HG03064 (cell line): ENCODE data around the gene POGZ.
"Not testable (repeated sequence)": the region's sequence is repeated elsewhere in the genome, so short reads cannot be mapped to it uniquely, and the experiment has no call there.

ENCODE experiments used
- ATAC-seq: cut with Tn5 transposase; IDR thresholded peaks from one replicate; pipeline ENCODE4 v1.9.1; 2021; ENCODE audit warnings: low read depth; ENCODE audit not compliant: unreplicated experiment

Gene POGZ

GRCh38 chr1:151428068-151428467 lies 31.2 kb downstream of the POGZ start:
- no peak for ATAC-seq

DNA sequence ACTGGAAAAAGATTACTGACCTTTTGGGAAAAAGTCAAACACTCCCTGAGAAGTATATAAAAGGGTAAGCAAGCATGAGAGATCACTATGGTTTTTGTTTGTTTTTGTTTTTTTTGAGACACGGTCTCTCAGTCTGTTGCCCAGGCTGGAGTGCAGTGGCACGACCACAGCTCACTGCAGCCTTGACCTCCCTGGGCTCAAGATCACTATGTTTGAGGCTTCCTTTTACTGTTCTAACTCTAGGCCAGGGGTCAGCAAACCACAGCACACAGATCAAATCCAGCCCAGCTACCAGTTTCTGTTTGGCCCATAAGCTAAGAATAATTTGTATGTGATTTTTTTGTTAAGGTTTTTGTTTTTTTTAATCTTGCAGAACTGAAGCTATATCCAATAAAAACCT lies 34.2 kb downstream of the POGZ start:
- ATAC-seq: no peak

- ATAC-seq: no peak
These were observed 39.5 kb downstream of the POGZ start for GRCh38 chr1:151419819-151420218.

GRCh38 chr1:151418081-151418480 lies 41.2 kb downstream of the POGZ start:
- ATAC-seq: no peak

- ATAC-seq: no peak
These were observed 43.1 kb downstream of the POGZ start for GRCh38 chr1:151416231-151416630.

GRCh38 chr1:151411884-151412283 lies 47.4 kb downstream of the POGZ start:
- ATAC-seq: no peak

DNA sequence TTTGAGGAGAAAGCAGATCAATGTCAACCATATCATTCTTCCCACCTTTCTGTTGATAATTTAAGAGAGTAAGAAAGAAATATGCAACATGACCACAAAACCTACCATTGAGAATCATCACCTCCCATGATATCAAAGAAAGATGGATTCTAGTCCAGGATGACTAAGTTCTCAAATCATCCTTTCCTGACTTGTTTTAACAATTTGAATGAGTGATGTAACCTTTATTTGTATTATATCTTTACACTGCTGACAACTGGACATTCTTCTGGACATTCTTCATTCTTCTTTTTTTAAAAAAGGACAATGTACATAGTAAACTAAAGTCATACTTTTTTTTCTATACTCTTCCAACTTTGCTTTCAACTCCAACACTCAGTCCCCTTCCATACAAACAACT lies 50.4 kb downstream of the POGZ start:
- ATAC-seq: no peak

DNA sequence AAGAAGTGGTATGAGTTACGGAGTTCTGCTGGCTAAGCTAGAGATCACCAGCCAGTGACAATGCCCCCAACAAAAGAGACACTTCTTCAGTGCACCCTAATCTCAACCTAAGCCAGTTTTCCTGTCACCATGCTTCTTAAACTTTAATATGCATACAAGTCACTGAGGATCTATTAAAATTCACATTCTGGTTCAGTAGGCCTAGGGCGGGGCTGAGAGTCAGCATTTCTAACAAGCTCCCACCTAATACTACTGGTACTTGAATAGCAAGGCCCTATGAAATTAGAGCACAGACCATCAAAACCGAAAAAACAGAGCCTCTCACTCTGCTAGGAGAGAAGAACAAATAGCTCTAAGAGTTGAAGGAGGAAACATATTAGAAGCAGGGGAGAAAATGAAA lies 52.0 kb downstream of the POGZ start:
- no peak for ATAC-seq

DNA sequence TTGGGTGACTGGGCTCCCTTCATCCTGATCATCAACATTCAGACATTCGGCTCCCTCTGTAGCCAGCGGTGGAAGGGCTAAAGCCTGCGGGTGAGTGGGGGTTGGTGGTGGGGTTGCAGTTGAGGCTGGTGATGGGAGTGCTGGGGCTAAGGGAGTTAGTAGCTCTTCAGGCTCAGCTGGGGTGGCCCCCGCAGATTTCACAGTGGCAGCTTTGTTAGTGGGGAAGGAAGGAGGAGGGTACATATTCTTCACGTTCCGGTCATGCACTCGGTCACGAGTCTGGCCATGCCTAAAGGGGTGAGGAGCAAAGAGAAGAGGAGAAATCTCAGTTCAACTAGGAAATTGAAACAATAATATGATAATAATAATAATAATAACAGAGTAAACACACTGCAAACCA lies 53.1 kb downstream of the POGZ start:
- ATAC-seq: no peak

GRCh38 chr1:151405187-151405951 lies 53.9 kb downstream of the POGZ start:
- ATAC-seq: no peak

- no peak for ATAC-seq
These were observed 55.7 kb downstream of the POGZ start for GRCh38 chr1:151403612-151404011.

DNA sequence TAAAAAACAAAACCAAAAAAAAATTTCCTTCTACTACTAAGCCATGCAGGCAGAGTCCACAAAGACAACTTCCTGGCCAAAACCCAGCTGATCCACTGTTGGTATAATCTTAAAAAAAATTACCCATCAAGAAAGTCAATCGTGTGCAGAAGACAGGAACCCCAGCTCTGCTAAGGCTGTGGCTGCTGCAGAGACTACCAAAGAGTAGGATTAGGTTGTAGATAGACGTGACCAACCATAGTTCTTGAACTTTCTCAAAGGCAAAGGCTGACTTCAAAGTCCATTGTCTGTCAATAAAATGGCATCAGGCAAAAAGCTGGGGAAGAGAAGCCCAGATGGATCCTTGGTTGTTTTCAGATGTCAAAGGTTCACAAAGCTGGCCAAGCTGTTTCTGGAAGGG lies 56.5 kb downstream of the POGZ start:
- ATAC-seq: no peak

DNA sequence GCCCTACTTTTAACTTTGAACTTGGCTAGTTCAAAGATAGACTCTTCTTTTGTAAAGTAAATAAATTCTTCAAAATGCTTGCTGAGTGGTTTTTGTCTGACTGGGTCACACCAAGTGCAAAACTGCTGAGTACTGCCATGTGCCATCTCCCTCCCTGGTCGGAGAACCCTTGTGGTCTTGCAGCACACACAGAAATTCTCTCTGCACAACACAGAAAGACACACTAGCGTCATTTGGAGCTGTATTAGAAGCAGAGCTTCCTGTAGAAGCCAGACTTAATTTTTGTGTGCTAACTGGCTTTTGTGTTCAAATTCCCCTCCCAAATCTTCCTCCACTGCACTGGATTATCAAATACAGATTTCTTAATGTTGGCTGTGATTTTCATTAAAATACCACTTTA lies 57.4 kb downstream of the POGZ start:
- no peak for ATAC-seq

GRCh38 chr1:151401125-151401788 lies 58.0 kb downstream of the POGZ start:
- no peak for ATAC-seq

GRCh38 chr1:151399324-151400171 lies 59.7 kb downstream of the POGZ start, which contains the start of gene PSMB4:
Gene PSMB4 (plus strand): TSS chr1:151399573. CDS start chr1:151399588, 15 bp downstream.
- peak; percentile 80 for ATAC-seq

- not testable (repeated sequence) for ATAC-seq
These were observed 63.0 kb downstream of the POGZ start for GRCh38 chr1:151396265-151396664.

DNA sequence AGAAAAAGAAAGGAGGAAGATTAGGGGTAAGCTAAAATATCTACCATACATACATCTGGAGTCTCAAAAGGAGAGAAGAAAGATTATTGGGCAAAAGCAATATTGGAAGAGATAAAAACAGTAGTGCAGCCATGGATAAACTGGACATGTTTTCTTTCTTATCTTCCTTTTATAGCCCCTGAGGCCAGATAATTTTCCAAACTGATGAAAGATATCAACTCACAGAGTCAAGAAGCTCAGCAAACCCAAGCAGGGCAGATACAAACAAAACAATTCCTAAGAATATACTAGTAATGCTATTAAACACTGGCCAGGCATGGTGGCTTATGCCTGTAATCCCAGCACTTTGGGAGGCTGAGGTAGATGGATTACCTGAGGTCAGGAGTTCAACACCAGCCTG lies 65.7 kb downstream of the POGZ start:
- ATAC-seq: no peak

DNA sequence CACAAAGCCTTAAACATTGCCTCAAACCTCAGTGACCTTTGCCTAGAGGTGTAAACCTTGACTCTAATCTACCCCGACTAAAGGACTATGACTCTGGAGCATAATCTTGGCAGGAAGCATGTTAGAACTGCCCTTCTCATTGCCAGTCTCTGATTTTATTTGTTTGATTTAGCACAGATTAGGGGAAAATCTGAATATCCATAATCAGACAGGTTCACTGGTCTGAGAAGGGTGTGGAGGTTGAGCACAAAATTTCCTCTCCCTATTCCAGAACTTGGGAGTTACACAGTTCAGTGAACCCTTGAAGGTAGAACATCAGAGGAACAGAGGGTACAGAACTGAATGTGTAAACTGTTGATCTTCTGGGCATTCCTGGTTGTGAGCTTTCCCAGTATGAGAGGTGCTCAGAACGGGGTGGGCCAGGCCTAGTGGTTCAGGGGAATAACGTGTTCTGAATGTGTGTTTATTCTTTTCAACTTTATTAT lies 68.2 kb downstream of the POGZ start:
- ATAC-seq: no peak

DNA sequence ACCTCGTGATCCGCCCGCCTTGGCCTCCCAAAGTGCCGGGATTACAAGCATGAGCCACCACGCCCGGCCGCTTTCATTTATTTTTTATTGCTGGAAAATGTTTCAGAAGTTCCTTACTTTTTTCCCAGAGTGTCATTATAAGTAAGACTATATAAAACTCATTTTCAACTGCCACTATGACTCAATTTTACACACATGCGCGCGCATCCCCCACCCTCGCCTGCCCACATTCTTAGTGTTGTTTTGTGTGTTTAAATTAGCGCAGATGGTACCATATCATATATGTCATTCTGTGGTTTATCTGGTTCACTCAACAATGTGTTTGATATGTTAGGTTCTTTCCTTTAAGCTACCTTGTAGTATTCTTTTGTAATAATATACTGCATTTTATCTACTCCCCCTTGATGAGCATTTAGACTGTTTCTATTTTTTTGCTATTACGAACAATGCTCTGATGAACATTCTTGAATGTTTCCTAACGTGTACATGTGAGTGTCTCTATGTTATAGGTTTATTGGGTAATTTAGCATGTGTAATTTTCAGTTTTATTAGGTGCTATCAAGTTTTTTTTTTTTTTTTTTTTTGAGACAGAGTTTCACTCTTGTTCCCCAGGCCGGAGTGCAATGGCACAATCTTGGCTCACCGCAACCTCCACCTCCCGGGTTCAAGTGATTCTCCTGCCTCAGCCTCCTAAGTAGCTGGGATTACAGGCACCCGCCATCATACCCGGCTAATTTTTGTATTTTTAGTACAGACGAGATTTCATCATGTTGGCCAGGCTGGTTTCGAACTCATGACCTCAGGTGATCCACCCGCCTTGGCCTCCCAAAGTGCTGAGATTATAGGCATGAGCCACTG lies 68.8 kb downstream of the POGZ start:
- ATAC-seq: not testable (repeated sequence)

DNA sequence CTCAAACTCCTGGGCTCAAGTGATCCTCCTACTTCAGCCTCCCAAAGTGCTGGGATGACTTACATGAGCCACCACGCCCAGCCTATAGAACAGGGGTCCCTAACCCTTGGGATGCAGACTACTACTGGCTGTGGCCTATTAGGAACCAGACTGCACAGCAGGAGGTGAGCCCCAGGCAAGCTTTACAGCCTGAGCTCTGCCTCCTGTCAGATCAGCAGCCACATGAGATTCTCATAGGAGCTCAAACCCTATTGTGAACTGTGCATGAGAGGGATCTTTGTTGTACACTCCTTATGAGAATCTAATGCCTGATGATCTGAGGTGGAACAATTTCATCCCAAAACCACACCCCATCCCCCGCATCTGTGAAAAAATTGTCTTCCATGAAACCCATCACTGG lies 73.3 kb downstream of the POGZ start:
- no peak for ATAC-seq
